ENCODE measurements around the gene S1PR3. TPM values are rescaled to one million over a fixed set of nuclear protein-coding genes. Genes with fewer than 3 reads are reported as not detected.

Gene S1PR3
- total RNA-seq, 2 donors from 2014 or later = 8.2 to 16.3 TPM

GRCh38 chr9:89037346-89037745 is 46.1 kb downstream of the S1PR3 start:
- Histone ChIP-seq H3K9me3 (no peaks in the 10 kb centered on the region), H3K4me3 (no peak overlapping the region), H3K27me3 (replicated peaks; ENCODE audit: insufficient read depth) (no peaks in the 10 kb centered on the region), H3K4me1 (replicated peaks) (no peaks in the 10 kb centered on the region), H3K27ac (peak overlapping the region in 1 of 2 donors; percentile 4), H3K36me3 (no peaks in the 10 kb centered on the region)
- TF ChIP-seq POLR2A (IDR thresholded peaks at IDR 0.05) (no peak), POLR2AphosphoS5 (IDR thresholded peaks at IDR 0.05) (no peak)
- TF ChIP-seq, protein P1, sequence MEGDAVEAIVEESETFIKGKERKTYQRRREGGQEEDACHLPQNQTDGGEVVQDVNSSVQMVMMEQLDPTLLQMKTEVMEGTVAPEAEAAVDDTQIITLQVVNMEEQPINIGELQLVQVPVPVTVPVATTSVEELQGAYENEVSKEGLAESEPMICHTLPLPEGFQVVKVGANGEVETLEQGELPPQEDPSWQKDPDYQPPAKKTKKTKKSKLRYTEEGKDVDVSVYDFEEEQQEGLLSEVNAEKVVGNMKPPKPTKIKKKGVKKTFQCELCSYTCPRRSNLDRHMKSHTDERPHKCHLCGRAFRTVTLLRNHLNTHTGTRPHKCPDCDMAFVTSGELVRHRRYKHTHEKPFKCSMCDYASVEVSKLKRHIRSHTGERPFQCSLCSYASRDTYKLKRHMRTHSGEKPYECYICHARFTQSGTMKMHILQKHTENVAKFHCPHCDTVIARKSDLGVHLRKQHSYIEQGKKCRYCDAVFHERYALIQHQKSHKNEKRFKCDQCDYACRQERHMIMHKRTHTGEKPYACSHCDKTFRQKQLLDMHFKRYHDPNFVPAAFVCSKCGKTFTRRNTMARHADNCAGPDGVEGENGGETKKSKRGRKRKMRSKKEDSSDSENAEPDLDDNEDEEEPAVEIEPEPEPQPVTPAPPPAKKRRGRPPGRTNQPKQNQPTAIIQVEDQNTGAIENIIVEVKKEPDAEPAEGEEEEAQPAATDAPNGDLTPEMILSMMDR (IDR thresholded peaks at IDR 0.05) = no peak
- intact Hi-C loops (cut with DNase I) = no loop called here
- no peak for DNase-seq (ENCODE audit: low spot score)
- 13% methylated on average over 4 of the region's 4 CpGs for WGBS

DNA sequence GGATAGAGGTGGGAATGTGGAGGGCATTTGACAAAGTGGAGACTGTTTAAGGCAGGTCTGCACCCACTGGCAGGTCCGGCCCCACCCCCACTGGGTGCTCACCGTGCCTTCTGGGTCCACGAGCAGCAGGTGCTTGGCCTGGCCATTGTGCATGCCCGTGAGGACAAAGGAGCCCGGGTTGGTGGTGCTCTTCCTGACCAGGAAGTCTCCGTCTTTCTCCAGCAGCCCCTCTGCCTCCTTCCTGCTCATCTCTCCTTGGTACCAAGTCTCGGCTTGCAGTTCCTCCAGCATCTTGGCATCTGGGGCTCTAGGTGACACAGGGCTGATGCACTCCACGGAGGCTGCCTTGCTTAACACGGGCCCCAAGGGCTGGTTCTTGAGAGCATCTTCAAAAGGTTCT is 46.6 kb downstream of the S1PR3 start:
- intact Hi-C loops (cut with DNase I) = no loop called here
- Histone ChIP-seq H3K4me3 (no peak overlapping the region), H3K4me1 (replicated peaks) (no peaks in the 10 kb centered on the region), H3K9me3 (no peaks in the 10 kb centered on the region), H3K27ac (peak overlapping the region in 1 of 2 donors; percentile 4), H3K36me3 (no peaks in the 10 kb centered on the region), H3K27me3 (replicated peaks; ENCODE audit: insufficient read depth) (no peaks in the 10 kb centered on the region)
- 76% methylated on average over 9 of the region's 9 CpGs for WGBS
- no peak for DNase-seq (ENCODE audit: low spot score)
- TF ChIP-seq POLR2AphosphoS5 (IDR thresholded peaks at IDR 0.05) (no peak), POLR2A (IDR thresholded peaks at IDR 0.05) (no peak)
- TF ChIP-seq, protein P1 (IDR thresholded peaks at IDR 0.05) = no peak

DNA sequence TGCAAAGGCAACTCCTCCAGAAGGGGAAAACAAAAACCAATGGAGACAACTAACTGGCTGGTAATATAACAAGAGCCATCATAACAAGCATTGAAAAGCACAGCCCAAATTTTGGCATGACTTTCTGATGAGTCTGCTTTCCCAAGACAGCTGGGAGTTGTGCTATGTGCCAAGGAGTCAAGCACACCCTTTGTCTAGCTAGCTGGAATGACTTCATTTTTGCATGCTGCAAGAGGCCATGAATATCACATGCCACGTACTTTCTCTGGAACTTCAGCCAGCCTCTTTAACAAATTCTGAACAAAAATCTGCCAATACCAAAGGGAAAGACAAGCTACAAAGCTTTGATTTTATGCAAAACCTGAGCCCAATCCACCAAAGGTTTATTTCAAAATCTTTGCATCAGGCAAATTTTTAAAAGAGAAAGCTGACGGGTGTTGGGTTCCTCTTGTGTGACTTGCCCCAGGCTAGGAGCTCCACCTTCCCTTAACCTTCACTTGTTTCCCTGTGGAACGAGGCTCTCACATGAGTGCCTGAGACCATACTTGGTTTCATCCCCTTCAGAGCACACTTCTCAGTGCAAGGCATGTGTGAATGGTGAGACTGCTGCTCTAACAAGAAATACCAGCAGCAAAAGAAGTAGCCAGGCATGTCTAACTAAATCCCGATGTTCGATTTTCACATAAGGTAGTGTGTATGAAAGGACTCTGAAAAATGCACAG is 47.3 kb downstream of the S1PR3 start:
- peak; percentile 17 for TF ChIP-seq POLR2AphosphoS5 (IDR thresholded peaks at IDR 0.05)
- TF ChIP-seq, protein P1 (IDR thresholded peaks at IDR 0.05) = no peak
- no peak overlapping the region for H3K4me3 ChIP-seq
- no peaks in the 10 kb centered on the region for H3K4me1 ChIP-seq (replicated peaks)
- H3K36me3 ChIP-seq = no peaks in the 10 kb centered on the region
- 45% methylated on average over 5 of the region's 5 CpGs for WGBS
- H3K27ac ChIP-seq = no peak overlapping the region
- DNase-seq (ENCODE audit: low spot score) = no peak
- H3K27me3 ChIP-seq (replicated peaks; ENCODE audit: insufficient read depth) = no peaks in the 10 kb centered on the region
- no peaks in the 10 kb centered on the region for H3K9me3 ChIP-seq
- intact Hi-C loops (cut with DNase I) = no loop called here

DNA sequence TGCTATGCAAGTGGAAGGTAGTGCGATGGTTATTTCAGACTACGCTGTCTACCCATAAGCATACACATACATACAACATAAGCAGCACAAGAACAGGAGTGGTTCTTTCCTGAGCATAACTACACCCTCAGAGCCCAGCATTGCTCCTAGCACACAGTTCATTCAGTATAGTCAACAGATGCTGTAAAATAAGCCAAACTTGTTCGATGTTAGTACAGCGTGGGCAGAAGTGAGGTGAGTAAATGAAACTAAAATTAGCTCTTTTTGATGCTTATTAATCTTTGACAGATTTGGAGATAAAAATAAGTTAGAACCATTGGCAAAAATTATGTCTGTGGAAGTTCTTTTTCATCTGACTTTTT is 47.8 kb downstream of the S1PR3 start:
- no peak for TF ChIP-seq POLR2AphosphoS5 (IDR thresholded peaks at IDR 0.05)
- TF ChIP-seq POLR2A (IDR thresholded peaks at IDR 0.05) = no peak
- TF ChIP-seq, protein P1 (IDR thresholded peaks at IDR 0.05) = no peak

DNA sequence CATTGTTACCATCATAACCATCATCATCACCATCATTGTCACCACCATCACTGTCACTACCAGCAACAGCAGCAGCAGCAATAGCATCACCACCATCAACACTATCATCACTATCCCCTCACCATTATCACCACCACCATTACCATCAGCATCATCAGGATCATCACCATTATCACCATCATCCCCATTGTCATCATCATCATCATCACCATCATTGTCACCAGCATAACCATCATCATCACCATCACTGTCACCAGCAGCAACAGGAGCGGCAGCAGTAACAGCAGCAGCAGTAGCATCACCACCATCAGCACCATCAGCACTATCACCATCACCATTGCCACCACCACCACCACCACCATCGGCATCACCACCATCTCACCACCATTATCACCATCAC is 48.4 kb downstream of the S1PR3 start:
- intact Hi-C loops (cut with DNase I) = no loop called here
- Histone ChIP-seq H3K27ac (no peak overlapping the region), H3K4me1 (replicated peaks) (no peaks in the 10 kb centered on the region), H3K4me3 (no peak overlapping the region), H3K36me3 (no peaks in the 10 kb centered on the region), H3K27me3 (replicated peaks; ENCODE audit: insufficient read depth) (no peaks in the 10 kb centered on the region), H3K9me3 (no peaks in the 10 kb centered on the region)
- no peak for DNase-seq (ENCODE audit: low spot score)
- 99% methylated on average over 2 of the region's 2 CpGs for WGBS
- TF ChIP-seq POLR2AphosphoS5 (IDR thresholded peaks at IDR 0.05) = no peak
- TF ChIP-seq, protein P1 (IDR thresholded peaks at IDR 0.05) = no peak
- no peak for TF ChIP-seq POLR2A (IDR thresholded peaks at IDR 0.05)

More for the DNA sequence above, 47.8 kb downstream of the S1PR3 start:
- Histone ChIP-seq H3K9me3 (no peaks in the 10 kb centered on the region), H3K27ac (no peak overlapping the region), H3K27me3 (replicated peaks; ENCODE audit: insufficient read depth) (no peaks in the 10 kb centered on the region), H3K4me1 (replicated peaks) (no peaks in the 10 kb centered on the region), H3K4me3 (no peak overlapping the region), H3K36me3 (no peaks in the 10 kb centered on the region)
- WGBS = 92% methylated on average over 4 of the region's 4 CpGs
- no peak for DNase-seq (ENCODE audit: low spot score)
- intact Hi-C loops (cut with DNase I) = no loop called here

Measured in prostate gland (tissue), 2 donors.